ENCODE measurements around the gene NPS.

Gene NPS, protein sequence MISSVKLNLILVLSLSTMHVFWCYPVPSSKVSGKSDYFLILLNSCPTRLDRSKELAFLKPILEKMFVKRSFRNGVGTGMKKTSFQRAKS

DNA sequence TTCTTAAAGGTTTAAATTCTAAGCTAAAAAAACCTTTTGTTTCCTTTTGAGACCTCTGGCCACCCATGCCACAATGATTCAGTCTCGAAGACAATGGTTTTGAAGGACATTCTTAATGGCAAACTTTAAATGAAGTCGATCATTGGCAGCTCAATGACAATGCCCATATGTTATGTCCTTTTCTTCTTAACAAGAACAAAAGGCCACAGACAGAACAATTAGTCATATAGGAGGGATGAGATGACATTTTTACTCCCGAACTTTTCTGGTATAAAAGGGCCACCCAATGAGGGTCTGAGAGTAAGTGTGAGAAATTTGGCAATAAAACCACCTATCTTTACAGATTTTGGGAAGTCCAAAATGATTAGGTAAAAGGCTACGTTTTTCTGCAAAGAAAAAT, at the start of gene NPS:
TSS of gene NPS (plus strand) at position 301 of the 400 bp plus-strand sequence. CDS start at position 361, 60 bp downstream.
- ATAC-seq (no peak), DNase-seq (no peak)

DNA sequence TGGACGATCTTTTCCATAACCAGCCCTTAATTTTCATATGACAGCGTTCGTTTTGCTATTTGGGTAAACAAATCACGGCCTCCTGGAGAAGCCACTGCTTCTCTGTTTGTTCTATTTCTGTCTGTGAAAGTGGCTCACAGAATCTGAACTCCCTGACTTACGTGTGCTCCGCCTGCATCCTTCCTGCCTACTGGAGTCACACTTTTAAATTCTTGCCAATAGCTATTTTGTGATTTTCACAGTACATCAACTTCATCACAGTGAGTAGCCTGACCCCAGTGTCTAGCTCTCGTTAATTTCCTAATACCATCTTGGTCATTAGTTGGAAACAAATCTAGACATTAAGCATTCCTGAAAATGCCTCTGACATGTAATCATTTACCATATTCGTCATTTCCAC, 49.0 kb upstream of the NPS start:
- ATAC-seq = no peak

DNA sequence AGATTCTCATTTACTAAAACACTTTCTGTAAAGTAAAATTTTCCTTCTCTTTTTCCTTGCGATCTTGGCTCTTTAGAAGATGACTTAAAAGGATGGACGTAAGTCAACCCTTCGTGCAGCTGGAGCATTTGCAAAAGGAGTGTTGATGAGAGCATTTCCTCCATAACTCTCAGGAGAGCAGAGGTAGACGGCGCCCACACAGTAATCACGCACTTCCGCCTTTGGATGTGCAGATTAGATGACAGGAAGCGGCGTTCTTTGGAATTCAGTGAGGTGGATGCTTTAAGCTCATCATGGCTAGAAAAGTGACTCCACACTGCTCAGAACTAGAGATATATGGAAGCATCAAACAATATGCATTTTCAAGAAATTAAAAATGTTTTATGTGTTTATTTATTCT, 43.0 kb upstream of the NPS start:
- no peak for DNase-seq
- ATAC-seq = no peak

More for the DNA sequence above, 49.0 kb upstream of the NPS start:
- no peak for DNase-seq

DNA sequence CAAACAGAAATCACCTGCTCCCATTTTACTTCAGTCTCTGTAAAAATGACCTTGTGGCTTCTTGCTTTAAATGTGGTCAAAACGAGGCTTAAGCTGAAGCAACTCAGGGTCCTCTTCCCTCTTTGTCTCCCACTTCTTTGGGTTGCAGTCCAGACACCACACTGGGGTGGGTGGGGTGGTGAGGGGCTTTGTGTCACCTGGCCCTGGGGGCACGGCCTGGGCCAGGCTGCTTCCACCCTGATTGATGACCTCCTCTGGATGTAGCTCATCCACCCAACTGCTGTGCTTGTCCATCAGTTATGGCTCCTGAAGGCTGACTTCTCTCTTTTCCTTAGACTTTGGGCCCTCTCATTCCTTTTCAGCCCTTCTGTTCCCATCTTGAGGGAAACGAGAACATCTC, 26.8 kb upstream of the NPS start:
- ATAC-seq = no peak

DNA sequence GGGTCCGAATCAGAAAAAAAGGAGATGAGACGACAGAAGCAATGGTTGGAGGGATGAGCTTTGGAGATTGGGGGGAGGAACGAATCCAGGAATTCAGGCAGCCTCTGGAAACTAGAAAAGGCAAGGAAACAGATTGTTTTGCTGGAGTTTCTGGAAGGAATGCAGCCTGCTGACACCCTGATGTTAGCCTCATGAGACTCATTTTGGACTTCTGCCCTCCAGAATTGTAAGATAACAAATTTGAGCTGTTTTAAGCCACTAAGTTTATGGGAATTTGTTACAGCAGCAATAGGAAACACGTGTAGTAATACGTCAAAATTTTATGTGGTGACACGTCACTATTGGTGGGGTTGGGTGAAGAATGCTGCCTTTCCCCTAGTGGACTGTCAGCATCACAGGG, 25.6 kb upstream of the NPS start:
- ATAC-seq (no peak), DNase-seq (no peak)

More for the DNA sequence above, 26.8 kb upstream of the NPS start:
- no peak for DNase-seq

DNA sequence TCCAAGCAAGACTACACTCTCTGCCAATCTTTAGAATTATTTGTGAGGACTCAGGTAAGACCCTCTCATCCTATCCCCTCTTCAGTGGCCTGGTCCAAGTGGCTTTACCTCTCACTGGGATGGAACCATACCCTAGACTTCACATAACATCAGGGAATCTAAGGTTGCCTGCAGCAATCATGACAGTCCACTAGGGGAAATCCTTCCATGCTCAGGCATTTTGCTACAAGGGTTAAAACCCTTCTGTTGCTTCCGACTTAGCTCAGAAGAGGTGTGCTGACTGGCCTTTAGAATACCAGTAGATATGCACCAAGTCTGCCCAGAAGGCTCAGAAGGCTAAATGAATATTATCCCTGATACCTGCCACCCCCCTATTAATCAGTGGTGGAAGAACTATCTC, 24.9 kb upstream of the NPS start:
- ATAC-seq (no peak), DNase-seq (no peak)

DNA sequence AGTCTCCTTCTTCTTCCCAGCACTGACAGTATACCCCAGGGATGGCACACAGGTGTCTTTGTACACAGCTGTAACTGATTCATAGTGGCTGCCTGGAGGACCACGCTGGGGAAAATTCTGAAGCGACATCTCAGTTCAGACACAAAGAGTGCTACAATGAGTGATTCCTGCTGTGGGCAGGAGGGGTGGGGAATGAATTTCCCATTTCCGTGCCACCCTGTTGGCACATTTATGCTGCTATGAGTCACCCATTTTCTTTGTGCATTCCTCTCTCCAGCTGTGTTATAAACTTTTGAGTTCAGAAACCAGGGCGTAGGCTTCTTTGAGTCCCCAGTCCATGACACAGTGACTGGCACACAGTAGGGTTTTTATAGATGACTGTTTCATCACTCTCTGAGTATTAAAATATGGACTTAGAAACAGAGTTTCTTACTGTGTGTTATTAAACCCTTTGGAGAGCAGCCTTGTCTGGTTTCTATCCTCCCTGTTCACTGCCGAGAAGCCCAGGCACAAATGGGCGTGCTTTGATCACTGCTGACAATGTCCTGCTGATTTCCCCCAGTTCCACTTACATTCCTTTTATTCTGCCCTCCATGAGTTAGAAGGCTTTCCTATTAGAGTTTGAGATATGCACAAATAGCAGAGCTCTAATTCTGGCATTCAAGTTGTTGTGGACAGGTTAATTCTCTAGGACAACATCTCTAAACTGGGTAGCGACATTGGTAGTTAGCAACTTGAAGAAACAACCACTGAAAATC, 24.0 kb upstream of the NPS start:
- DNase-seq = no peak
- ATAC-seq = no peak

DNA sequence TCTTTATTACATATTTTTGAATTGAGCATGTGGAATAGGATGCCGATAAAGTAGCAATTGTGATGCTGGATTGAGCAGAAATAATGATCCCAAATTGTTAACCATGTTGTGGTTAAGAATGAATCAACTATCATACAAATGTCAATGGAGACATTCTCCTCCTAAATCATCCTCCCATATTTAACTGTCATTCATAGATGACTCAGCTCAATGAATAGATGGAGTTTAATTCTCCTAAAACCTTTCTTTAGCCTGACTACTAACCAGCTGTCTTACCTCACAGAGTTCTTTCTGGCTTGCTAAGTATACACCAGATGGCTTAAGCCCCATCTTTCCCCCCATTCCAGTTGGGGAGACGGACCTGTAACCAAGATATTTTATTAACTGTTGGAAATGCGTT, 23.4 kb upstream of the NPS start:
- DNase-seq (no peak), ATAC-seq (no peak)

DNA sequence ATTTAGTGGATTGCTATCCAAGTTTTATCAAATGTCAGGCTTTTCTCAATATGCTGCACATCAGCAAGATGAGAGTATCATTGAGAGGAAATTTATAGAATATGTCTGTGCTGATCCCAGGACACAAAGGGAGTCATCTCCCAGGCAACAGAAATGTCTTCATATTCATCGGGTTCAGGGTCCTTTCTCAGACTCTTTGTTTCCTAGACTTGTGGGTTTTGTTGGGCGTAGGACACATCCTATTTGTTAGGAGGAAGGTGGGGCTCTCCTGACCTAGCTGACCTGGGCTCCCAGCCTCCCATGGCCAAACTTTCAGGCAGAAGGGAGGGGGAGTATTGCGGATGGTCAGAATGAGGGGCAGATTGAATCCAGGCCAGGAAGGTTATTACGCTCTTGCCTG, 22.9 kb upstream of the NPS start:
- no peak for ATAC-seq
- DNase-seq = no peak

DNA sequence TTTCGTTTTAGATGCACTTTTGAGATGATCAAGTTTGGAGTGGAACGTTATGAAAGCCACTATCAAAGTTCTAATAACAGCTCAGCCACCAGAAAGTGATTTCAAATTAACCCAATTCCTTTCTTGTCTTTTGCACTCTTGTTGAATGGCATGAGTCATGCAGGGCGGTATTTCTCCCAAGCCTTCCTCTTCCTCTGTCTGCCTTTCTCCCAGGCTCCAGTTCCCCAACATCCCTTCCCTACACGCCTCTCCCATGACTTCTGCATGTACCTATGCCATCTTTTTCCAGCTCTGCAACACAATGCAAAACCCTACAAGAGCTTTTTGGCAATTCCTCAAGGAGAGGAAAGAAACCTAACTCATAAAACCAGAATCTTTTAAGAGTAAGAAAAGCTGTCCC, 21.8 kb upstream of the NPS start:
- DNase-seq = no peak

DNA sequence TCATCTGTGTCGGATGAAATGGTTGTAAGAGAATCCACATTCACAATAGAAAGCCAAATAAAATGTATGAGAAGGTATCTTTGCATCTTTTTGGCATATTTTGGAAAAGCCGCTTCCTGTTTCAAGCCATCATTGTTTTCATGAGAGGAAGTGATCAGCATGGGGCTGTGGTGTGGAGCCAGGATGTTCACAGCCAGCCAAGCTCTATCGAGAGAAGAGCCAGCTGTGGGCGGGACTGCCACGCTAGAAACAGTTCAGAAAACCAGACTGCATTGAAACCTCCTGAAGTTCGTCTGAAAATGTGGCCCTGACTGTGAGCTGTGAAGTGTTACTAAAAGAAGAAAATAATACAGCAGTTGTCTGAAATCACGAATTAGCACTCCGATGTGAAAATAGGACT, 21.2 kb upstream of the NPS start:
- no peak for ATAC-seq
- DNase-seq = no peak

More for the DNA sequence above, 21.8 kb upstream of the NPS start:
- no peak for ATAC-seq

DNA sequence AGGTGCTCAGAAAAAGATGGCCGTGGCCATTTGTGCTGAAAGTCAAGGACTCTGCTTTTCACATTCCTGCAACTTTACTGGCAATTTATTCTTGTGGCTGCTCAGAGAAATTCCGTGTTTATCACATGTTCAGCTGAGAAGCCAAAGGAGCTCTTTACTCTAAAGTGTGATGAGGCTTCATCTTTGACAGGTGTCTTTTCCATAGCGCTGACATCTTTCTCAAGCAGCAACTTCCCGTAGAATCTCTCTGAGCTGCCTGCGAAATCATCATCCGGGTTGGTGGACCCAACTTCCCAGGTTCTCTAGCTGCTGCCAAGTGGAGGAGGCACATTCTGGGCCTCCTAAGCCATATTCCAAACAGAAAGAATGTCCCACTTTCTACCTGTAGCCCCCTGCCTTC, 16.9 kb upstream of the NPS start:
- ATAC-seq (no peak), DNase-seq (no peak)

DNA sequence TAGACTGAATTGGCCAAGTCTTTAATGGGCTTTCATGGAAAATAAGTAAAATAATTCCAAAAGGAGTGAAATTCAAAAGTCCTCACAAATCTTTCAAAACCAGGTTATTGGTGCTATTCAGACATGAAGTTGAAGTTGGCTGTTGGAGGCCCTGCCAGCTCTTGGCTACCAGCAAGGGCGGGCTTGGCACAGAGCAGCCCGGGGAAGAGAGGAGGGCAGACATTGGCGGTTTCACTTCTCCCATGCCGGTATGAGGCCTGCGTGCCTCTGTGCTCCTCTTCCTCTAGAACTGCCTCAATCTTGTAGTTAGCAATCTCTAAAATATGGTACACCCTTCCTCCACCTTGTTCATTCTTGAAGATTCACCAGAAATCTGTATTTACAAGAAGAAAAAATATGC, 16.4 kb upstream of the NPS start:
- DNase-seq (no peak), ATAC-seq (no peak)

DNA sequence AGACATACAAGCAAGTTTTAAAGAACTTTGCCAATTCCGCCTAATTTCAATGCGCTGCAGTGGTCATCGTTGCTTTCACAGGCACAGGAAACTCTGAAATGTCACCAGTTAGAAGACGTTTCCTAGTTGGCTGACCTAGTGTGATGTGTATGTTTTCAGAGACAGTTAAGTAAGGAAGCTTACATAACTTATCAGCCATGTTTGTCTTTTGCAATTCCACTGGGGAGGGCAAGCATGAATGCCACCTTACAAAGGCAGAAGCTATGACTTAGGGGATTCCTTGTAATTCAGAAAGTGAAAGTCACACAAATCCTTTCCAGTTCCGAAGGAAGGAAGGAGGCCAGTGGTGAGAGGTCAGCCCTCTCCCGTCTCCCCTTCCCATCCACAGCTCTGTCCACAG, 15.0 kb upstream of the NPS start:
- no peak for ATAC-seq
- no peak for DNase-seq

DNA sequence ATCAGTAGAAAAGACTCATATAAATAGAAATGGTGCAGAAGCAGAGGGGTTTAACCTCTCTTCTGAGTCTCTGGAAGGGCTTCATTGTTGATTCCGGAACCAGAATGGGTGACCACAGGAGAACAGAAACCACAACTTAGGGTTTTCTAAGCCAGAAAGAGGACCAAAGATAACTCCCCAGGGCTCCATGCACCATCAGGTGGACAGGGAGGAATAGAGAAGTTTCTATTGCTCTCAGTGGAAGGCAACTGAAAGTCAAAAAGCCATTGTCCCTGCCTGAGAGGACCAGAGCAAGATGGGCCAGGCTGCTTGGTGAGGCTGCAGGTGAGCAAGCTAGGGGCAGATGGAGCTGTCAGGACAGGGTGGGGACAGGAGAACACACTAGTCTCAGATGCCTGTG, 14.6 kb upstream of the NPS start:
- DNase-seq (no peak), ATAC-seq (no peak)

DNA sequence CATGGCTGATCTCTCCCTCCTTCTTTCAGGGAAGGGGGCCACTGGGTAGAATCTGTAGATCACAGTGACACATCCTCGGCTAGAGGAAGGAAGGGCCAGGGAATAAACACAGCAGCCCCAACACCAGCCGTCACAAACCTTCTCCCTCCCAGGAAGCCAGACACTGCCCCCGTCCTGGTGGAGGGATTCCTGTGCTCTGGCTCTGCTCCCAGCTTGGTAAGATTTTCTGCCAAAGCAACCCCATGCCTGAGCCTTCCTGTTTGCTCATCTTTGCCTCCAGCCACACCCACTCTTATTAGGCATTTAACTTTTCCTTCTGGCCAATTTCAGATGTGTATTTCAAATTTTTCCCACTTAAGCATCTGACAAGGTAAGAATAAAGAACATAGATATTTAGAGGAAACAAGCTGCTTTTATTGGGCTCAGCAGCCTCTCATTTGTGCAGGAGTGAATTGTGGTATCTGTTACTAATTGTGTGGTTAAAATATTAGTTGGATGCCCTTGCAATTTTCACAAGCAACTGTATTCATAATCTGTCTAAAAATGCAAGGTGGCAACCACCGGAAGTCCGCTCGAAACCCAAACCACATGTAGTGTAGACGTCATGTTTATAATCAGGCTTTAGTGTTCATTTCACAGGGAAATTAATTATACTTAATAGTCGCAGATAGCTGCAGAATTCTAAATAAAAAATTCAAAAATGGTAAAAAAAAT, 13.2 kb upstream of the NPS start:
- ATAC-seq = no peak
- no peak for DNase-seq

DNA sequence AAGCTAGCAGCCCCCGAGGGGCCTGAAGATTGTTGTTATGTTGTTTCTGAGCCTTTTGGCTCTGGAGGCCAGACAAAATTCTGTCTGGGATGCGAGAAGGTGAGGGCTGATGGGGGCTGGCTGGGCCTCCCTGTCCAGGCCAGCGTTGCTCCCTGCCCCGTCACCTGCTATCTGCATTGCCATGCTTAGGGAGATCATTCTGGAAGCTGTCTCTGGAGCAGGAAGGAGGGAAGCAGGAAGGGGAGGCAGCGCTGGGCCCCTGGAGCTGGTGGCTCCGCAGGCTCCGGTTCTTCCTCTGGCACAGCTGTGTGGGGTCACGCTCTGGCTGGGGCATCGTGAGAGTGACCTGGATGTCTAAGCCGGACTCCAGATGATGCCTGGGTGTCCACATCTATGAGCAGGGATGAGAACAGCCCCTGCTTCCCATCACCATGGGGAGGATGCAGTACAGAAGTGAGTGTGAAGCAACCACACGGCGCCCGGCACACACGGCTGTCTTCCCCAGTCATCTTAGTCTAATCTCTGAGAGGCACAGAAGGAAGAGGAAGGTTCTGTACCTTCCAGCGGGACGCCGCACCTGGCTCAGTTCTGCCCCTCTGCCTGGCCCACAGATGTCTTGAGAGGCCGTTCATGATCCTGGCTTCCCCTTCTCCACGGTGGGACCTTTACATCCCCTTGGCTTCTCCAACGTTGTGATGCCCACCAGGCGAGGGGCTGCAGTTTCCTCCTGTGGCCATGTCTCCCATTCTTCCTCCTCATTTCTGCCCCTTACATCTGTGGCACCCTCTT, 11.9 kb upstream of the NPS start:
- ATAC-seq = no peak
- DNase-seq = no peak

DNA sequence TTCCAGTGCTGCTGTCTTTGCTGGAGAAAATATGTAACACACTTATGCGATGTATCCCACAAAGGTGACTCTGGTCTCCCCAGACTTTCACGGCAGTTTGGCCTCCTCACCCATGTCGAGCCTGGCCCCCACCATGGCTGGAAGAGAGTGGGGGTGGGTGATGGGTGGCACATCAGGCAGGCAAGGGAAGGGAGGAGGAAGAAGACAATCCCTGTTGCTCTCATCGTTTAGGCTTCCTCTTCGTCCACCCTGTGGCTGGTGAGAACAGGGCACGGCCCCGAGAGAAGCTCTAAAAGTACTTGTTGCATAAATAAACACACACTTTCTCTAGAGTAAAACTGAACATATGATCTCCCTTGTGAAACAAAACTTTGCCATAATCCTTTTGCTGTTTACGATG, 11.2 kb upstream of the NPS start:
- no peak for ATAC-seq
- DNase-seq = no peak

DNA sequence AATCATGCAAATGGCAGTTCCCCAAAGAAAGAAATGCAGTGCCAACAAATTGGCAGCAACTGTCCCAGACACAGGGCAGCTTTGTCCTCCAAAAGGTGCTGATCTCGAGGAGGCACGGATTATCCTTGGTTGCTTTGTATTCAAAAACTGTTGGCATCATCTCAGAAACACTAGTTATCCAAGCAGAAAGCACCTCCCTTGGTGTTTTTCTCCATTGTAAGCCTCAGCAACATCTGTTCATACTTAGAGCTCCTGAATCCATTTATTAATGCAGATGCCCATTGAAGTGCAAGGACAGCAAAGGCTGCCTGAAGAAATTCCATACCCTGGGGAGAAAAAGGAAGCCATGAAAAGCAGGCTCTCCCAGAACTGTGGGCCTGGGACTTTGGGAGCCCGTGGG, 1.1 kb upstream of the NPS start:
- ATAC-seq (no peak), DNase-seq (no peak)

DNA sequence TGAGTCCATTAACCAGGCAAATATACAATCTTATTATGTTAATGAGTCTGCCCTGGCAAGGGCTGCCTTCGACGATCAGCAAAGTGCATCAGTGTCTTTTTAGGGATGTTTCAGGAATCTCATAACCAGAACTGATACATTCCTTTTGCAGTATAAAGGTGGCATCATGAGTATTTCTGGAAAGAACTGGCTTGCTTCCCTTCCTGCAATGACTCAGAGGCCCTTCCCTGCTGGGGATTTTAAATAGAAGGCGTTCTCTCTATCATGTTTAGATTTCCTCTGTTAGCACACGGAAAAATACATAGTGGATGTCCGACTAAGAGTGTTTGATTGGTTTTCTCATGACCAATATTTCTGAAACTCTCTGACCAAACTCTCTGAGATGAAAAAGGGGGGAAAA, 1.8 kb downstream of the NPS start:
- ATAC-seq (no peak), DNase-seq (no peak)

DNA sequence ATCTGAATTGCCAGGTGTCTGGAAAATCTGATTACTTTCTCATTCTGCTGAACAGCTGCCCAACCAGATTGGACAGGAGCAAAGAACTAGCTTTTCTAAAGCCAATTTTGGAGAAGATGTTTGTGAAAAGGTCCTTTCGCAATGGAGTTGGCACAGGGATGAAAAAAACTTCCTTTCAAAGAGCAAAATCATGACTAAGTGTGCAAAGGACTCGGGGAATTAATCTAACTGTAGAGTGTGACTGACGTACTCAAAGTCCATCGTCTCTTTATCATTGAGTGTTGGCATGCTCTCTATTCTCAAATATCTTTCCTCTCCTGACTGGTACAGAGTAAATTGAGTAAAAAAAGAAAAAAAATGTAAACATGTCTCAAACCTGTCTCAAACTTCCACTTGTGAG, 3.3 kb downstream of the NPS start:
- ATAC-seq = no peak
- no peak for DNase-seq

DNA sequence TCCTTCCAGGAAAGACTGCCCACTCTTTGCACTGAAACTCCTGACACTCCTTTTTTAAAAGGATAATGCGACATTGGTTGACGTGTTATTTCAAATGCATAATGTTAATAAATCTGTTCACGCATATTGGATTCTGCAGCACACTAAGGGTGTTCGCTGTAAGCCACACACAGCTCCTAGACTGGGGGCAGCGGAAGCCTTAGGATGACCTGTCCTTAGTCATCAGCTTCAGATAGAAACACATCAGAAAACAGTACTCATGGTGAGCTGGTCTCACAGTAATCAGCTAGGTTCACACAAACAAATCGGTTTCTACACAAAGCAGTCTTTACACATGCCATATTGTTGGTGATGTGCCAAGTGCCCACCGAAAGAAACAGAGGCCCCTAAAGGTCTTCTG, 4.3 kb downstream of the NPS start:
- no peak for ATAC-seq
- no peak for DNase-seq

DNA sequence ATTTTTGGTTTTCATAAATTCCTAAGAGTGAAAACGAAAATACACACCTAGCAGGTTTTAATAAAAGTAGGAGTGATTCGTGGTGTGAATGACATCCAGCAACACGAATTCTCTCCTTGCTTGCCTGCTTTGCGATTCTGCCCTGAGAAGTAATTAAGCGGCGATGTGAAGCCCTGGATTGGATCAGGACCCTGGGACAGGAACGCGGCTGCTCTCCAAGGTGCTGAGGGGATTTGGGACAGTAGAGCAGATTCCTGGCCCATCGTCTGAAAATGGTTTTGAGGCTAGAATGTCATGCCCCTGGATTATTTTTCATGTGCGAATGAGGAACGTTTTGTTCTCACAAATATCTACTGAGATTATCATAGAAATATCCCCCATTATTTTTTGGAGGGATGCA, 7.8 kb downstream of the NPS start:
- DNase-seq = no peak
- no peak for ATAC-seq
